Measurements from ENCODE around the gene STK26. TPM values are rescaled to one million over a fixed set of nuclear protein-coding genes. Genes with fewer than 3 reads are reported as not detected.
"Not testable (repeated sequence)": the region's sequence is repeated elsewhere in the genome, so short reads cannot be mapped to it uniquely, and the experiment has no call there.

Gene STK26
- total RNA-seq, 2 donors from 2014 or later = 7.7 to 11.1 TPM

GRCh38 chrX:132090403-132091159, 67.5 kb downstream of the STK26 start:
- ATAC-seq (ENCODE audit: insufficient number of reproducible peaks, low FRiP score, low read depth) (no peak), DNase-seq (ENCODE audit: low spot score) (no peak)
- Histone ChIP-seq H3K9me3 (no peaks in the 10 kb centered on the region), H3K27ac (no peak overlapping the region), H3K4me1 (ENCODE audit: control insufficient read depth in 1 of 2, low read depth in 2 of 2) (no peaks in the 10 kb centered on the region), H3K4me3 (no peak overlapping the region), H3K36me3 (no peaks in the 10 kb centered on the region), H3K27me3 (replicated peaks; ENCODE audit: insufficient read depth) (no peaks in the 10 kb centered on the region)
- TF ChIP-seq CTCF (IDR thresholded peaks at IDR 0.05) = no peak

GRCh38 chrX:132092439-132093065, 69.5 kb downstream of the STK26 start:
- Histone ChIP-seq H3K4me1 (ENCODE audit: control insufficient read depth in 1 of 2, low read depth in 2 of 2) (no peaks in the 10 kb centered on the region), H3K27ac (no peak overlapping the region), H3K4me3 (no peak overlapping the region), H3K36me3 (no peaks in the 10 kb centered on the region), H3K9me3 (no peaks in the 10 kb centered on the region), H3K27me3 (replicated peaks; ENCODE audit: insufficient read depth) (no peaks in the 10 kb centered on the region)
- DNase-seq (ENCODE audit: low spot score) (peak; percentile 29), ATAC-seq (ENCODE audit: insufficient number of reproducible peaks, low FRiP score, low read depth) (no peak)
- TF ChIP-seq CTCF (IDR thresholded peaks at IDR 0.05) = peak; percentile 76

GRCh38 chrX:132093239-132093860, 70.2 kb downstream of the STK26 start:
- Histone ChIP-seq H3K36me3 (no peaks in the 10 kb centered on the region), H3K9me3 (no peaks in the 10 kb centered on the region), H3K4me3 (no peak overlapping the region), H3K27ac (no peak overlapping the region), H3K4me1 (ENCODE audit: control insufficient read depth in 1 of 2, low read depth in 2 of 2) (no peaks in the 10 kb centered on the region), H3K27me3 (replicated peaks; ENCODE audit: insufficient read depth) (no peaks in the 10 kb centered on the region)
- no peak for DNase-seq (ENCODE audit: low spot score)
- no peak for TF ChIP-seq CTCF (IDR thresholded peaks at IDR 0.05)
- no peak for ATAC-seq (ENCODE audit: insufficient number of reproducible peaks, low FRiP score, low read depth)

- H3K4me3 ChIP-seq = no peak overlapping the region
- no peak for TF ChIP-seq CTCF (IDR thresholded peaks at IDR 0.05)
- no peaks in the 10 kb centered on the region for H3K27me3 ChIP-seq (replicated peaks; ENCODE audit: insufficient read depth)
- H3K9me3 ChIP-seq = no peaks in the 10 kb centered on the region
- no peaks in the 10 kb centered on the region for H3K36me3 ChIP-seq
- no peak for ATAC-seq (ENCODE audit: insufficient number of reproducible peaks, low FRiP score, low read depth)
- H3K27ac ChIP-seq = no peak overlapping the region
- no peak for DNase-seq (ENCODE audit: low spot score)
- no peaks in the 10 kb centered on the region for H3K4me1 ChIP-seq (ENCODE audit: control insufficient read depth in 1 of 2, low read depth in 2 of 2)
Observed at GRCh38 chrX:132094164-132094563, 71.1 kb downstream of the STK26 start.

- H3K36me3 ChIP-seq; H3K27me3 ChIP-seq (replicated peaks; ENCODE audit: insufficient read depth); DNase-seq (ENCODE audit: low spot score); ATAC-seq (ENCODE audit: insufficient number of reproducible peaks, low FRiP score, low read depth); H3K27ac ChIP-seq; H3K9me3 ChIP-seq; H3K4me3 ChIP-seq: not testable (repeated sequence)
- peaks cover 0 to 26% of the 10 kb centered on the region in 2 donors for H3K4me1 ChIP-seq (ENCODE audit: control insufficient read depth in 1 of 2, low read depth in 2 of 2)
Observed at GRCh38 chrX:132098704-132099103, 75.6 kb downstream of the STK26 start.

Measured in thoracic aorta (tissue), 2 donors.